Measurements from ENCODE around the gene PROX2. TPM values are rescaled to one million over a fixed set of nuclear protein-coding genes. Genes with fewer than 3 reads are reported as not detected.

The PROX2 gene
- total and polyA plus RNA-seq, 9 of the 15 experiments (the other 6 are each of a cell fraction or from before 2014, with no cell fraction given) = not detected

- 0 out of 4 replicates have a peak, but pooled peaks of 1 of the 2 experiments have one; percentile 22 for TF ChIP-seq MNT (conservative IDR thresholded peaks at IDR 0.05)
These were observed 6.4 kb upstream of the PROX2 start (continued) for GRCh38 chr14:74882103-74882920.

- H4K20me1 ChIP-seq (replicated peaks; ENCODE audit: control insufficient read depth, insufficient read depth, low read length) = peaks cover 42% of the 10 kb centered on the region
- peak within 1 kb of the TSS; percentile 97 for H2AFZ ChIP-seq (ENCODE audit: low read depth, low read length)
- peak within 1 kb of the TSS; percentile 95 for H3K4me3 ChIP-seq
- H3K4me1 ChIP-seq (replicated peaks in 1 of 2; ENCODE audit: control insufficient read depth in 2 of 2, insufficient read depth in 2 of 2, low read length in 2 of 2) = peaks cover 12 to 16% of the 10 kb centered on the region in 2 experiments; a peak in 4 of 5 replicates
- peak within 1 kb of the TSS; percentile 95 for H3K4me2 ChIP-seq (ENCODE audit: insufficient read depth, low read length)
- ChIA-PET POLR2A (interaction anchor here (0.7 to 1.0 kb wide), 5 partner anchors 10 to 207 kb away, joined by 3 to 5 read pairs (median 4); no protein-coding TSS in a partner anchor), CTCF (ENCODE audit: low intra/inter-chr PET ratio) (no interaction called here)
- H3K9ac ChIP-seq (ENCODE audit: insufficient read depth in 1 of 2, low read depth in 2 of 2, low read length in 2 of 2) = peak within 1 kb of the TSS; percentile 86 to 97
- in situ Hi-C loops (cut with MboI) (no loop called here), intact Hi-C loops (cut with micrococcal nuclease) (no loop called here)
- H3K79me2 ChIP-seq (ENCODE audit: control insufficient read depth, insufficient read depth, low read length) = peaks cover 49% of the 10 kb centered on the region
- peak within 1 kb of the TSS; percentile 86 for H3K27ac ChIP-seq (ENCODE audit: extremely low read depth, low read depth, low read length)
- H3K27me3 ChIP-seq (ENCODE audit: control insufficient read depth in 2 of 2, insufficient read depth in 2 of 2, low read length in 2 of 2) = no peaks in the 10 kb centered on the region
- no peaks in the 10 kb centered on the region for H3K9me3 ChIP-seq (replicated peaks; ENCODE audit: control insufficient read depth, insufficient read depth, low read depth, low read length)
- peaks cover 30% of the 10 kb centered on the region; the same call in 2 of the 3 replicates for H3K36me3 ChIP-seq (ENCODE audit: control insufficient read depth, insufficient read depth, low read length)
- ATAC-seq = peak; percentile 94
- DNase-seq (ENCODE audit: extremely low read depth in 1 of 4, low spot score in 3 of 4) = peak; percentile 89 to 94 (median 92)
- no peak for FAIRE-seq
- H3K9me1 ChIP-seq (ENCODE audit: control insufficient read depth, insufficient read depth, low read length) = peaks cover 2% of the 10 kb centered on the region
- BruUV-seq (replicated peaks) = no TSS peak
- under 1% methylated on average over 29 of the region's 53 CpGs for WGBS (ENCODE audit: insufficient coverage, low coverage, missing lambda C conversion rate)
- TF ChIP-seq NR2C1 (IDR thresholded peaks at IDR 0.05) = no peak
- peak; percentile 42 for TF ChIP-seq NR2C1 (tag; IDR thresholded peaks at IDR 0.05)
- TF ChIP-seq ETV1 (tag; conservative IDR thresholded peaks at IDR 0.05; ENCODE audit: low read depth) = 0 out of 2 replicates have a peak, but pooled peaks have one; percentile 41
- no peak for TF ChIP-seq ZBTB5 (IDR thresholded peaks at IDR 0.05)
- 0 out of 2 replicates have a peak, but pooled peaks have one; percentile 11 for TF ChIP-seq CAMTA2 (CRISPR knock-in tag; conservative IDR thresholded peaks at IDR 0.05)
- peak; percentile 46; the same call in 1 of the 2 replicates for TF ChIP-seq TAF7 (tag; IDR thresholded peaks at IDR 0.05)
- 0 out of 2 replicates have a peak, but pooled peaks have one; percentile 53 for TF ChIP-seq MTA3 (IDR thresholded peaks at IDR 0.05; ENCODE audit: borderline replicate concordance)
- TF ChIP-seq C11orf30 (IDR thresholded peaks at IDR 0.05; ENCODE audit: low read depth) = peak; percentile 72
- TF ChIP-seq NFIC (IDR thresholded peaks at IDR 0.05) = peak; percentile 15; the same call in 1 of the 2 replicates
- TF ChIP-seq TBP (optimal IDR thresholded peaks at IDR 0.05; ENCODE audit: low read depth, low read length) = peak; percentile 75
- 0 out of 2 replicates have a peak, but pooled peaks have one; percentile 48 for TF ChIP-seq HDAC2 (IDR thresholded peaks at IDR 0.05)
- TF ChIP-seq MAZ (CRISPR knock-in tag; conservative IDR thresholded peaks at IDR 0.05 in 1 of 2, IDR thresholded peaks at IDR 0.05 in 1 of 2) = peak in 1 of 2 experiments; percentile 70; a peak in 2 of 4 replicates
- TF ChIP-seq EP400 (IDR thresholded peaks at IDR 0.05) = peak; percentile 46
- peak; percentile 98 for TF ChIP-seq JUND (IDR thresholded peaks at IDR 0.05; ENCODE audit: borderline replicate concordance, low read depth, low read length)
- no peak; the same call in 2 of the 3 replicates for TF ChIP-seq JUND (tag; IDR thresholded peaks at IDR 0.05; ENCODE audit: borderline replicate concordance, low read depth, low read length)
These were observed 5.6 kb upstream of the PROX2 start, which contains the start of gene DLST for GRCh38 chr14:74881431-74882102. DLST (plus strand) TSS chr14:74881916; CDS start chr14:74881954, 38 bp downstream.
